Gastroesophageal sphincter (tissue), 4 donors: ENCODE results near the gene TMEM175. TPM values are rescaled to one million over a fixed set of nuclear protein-coding genes. Genes with fewer than 3 reads are reported as not detected.

Experiments used
- ATAC-seq: fragments of 150-250 bp; one replicate; pipeline ENCODE4 v1.9.1; 2016; ENCODE audit warnings: mild to moderate bottlenecking, moderate library complexity
- H3K27ac ChIP-seq, 4 donors: fragments of 200-600 bp; sonication (generic) in 3 of 4; 1 replicate in 3 of 4; 2 replicates in 1 of 4; pipeline ENCODE4 v1.5.1; 2016 to 2019
- H3K27me3 ChIP-seq: fragments of 200-600 bp; sonication (generic); one replicate; pipeline ENCODE4 v1.5.1; 2019
- H3K36me3 ChIP-seq, 2 donors: fragments of 200-600 bp; sonication (generic); one replicate each; pipeline ENCODE4 v1.5.1; 2019; ENCODE audit warnings: control low read depth in 1 of 2
- H3K4me1 ChIP-seq, 3 donors: fragments of 200-600 bp; sonication (generic); 1 replicate in 2 of 3; 2 replicates in 1 of 3; pipeline ENCODE4 v1.5.1; 2016 to 2019; ENCODE audit warnings: control low read depth in 2 of 3
- H3K4me3 ChIP-seq, 2 donors: fragments of 200-600 bp; sonication (generic); one replicate each; pipeline ENCODE4 v1.5.1; 2019; ENCODE audit warnings: mild to moderate bottlenecking in 1 of 2, moderate library complexity in 1 of 2
- H3K9me3 ChIP-seq, 3 donors: fragments of 200-600 bp; sonication (generic); one replicate each; pipeline ENCODE4 v1.5.1; 2017 to 2019; ENCODE audit warnings: control low read depth in 2 of 3
- CTCF ChIP-seq, 4 experiments: fragments of 200-600 bp in 2 of 4; fragments of 450-650 bp in 2 of 4; sonication (generic) in 1 of 4; IDR thresholded peaks; one replicate each; pipeline ENCODE4 v1.5.1; 2017 to 2019; ENCODE audit warnings: antibody characterized with exemption in 4 of 4, mild to moderate bottlenecking in 2 of 4, moderate library complexity in 2 of 4
- EP300 ChIP-seq: sonication (generic); formaldehyde crosslinking; IDR thresholded peaks from one replicate; pipeline ENCODE4 v1.6.1; 2017; ENCODE audit warnings: antibody characterized with exemption, mild to moderate bottlenecking
- POLR2A ChIP-seq, 2 donors: fragments of 450-650 bp; IDR thresholded peaks; one replicate each; pipeline ENCODE4 v1.6.1; 2017; ENCODE audit warnings: antibody characterized with exemption in 2 of 2, mild to moderate bottlenecking in 2 of 2, moderate library complexity in 1 of 2
- POLR2AphosphoS5 ChIP-seq: sonication (generic); formaldehyde crosslinking; IDR thresholded peaks from one replicate; pipeline ENCODE4 v1.6.1; 2017; ENCODE audit warnings: antibody characterized with exemption
- WGBS, 2 donors: methylation state at CpG; one replicate each; pipeline ENCODE4 v1.1.5; 2018; ENCODE audit warnings: low coverage in 1 of 2; 5-methylcytosine and 5-hydroxymethylcytosine counted together
- total RNA-seq, 4 donors: library from RNA; depleted of rRNA; stranded (reverse); fragments of >200 nt; gene quantifications; one replicate each; pipeline ENCODE4 v1.1.0, GENCODE V29; 2016

TMEM175 gene
- total RNA-seq, 4 donors from 2014 or later, result 21.7 to 40.3 (median 24.2) TPM

- WGBS, 2 donors, result 89 to 92% methylated on average over 17 to 19 of the region's 24 CpGs
- no peaks in the 10 kb centered on the region for H3K4me1 ChIP-seq
- H3K27me3 ChIP-seq, result no peaks in the 10 kb centered on the region
- H3K27ac ChIP-seq, result no peak overlapping the region
- H3K9me3 ChIP-seq, result no peaks in the 10 kb centered on the region
- H3K4me3 ChIP-seq, result no peak overlapping the region
- no peak for ATAC-seq
- peaks cover 0 to 100% of the 10 kb centered on the region in 2 donors for H3K36me3 ChIP-seq
- TF ChIP-seq CTCF (IDR thresholded peaks at IDR 0.05) (no peak), EP300 (no peak), POLR2A (IDR thresholded peaks at IDR 0.05) (no peak), POLR2AphosphoS5 (no peak)
Measured at GRCh38 chr4:884896-885295, 47.4 kb upstream of the TMEM175 start.

GRCh38 chr4:885353-885752, 46.9 kb upstream of the TMEM175 start:
- no peaks in the 10 kb centered on the region for H3K9me3 ChIP-seq
- no peaks in the 10 kb centered on the region for H3K4me1 ChIP-seq
- H3K27me3 ChIP-seq, result no peaks in the 10 kb centered on the region
- H3K36me3 ChIP-seq, result peaks cover 0 to 100% of the 10 kb centered on the region in 2 donors
- 85 to 100% methylated on average over 1 to 4 of the region's 10 CpGs for WGBS, 2 donors
- ATAC-seq, result no peak
- H3K4me3 ChIP-seq, result no peak overlapping the region
- H3K27ac ChIP-seq, result no peak overlapping the region
- no peak for TF ChIP-seq EP300
- TF ChIP-seq CTCF (IDR thresholded peaks at IDR 0.05), result no peak
- TF ChIP-seq POLR2AphosphoS5, result no peak
- TF ChIP-seq POLR2A (IDR thresholded peaks at IDR 0.05), result no peak

- ATAC-seq, result no peak
- no peaks in the 10 kb centered on the region for H3K27me3 ChIP-seq
- TF ChIP-seq CTCF (IDR thresholded peaks at IDR 0.05) (no peak), POLR2AphosphoS5 (no peak), POLR2A (IDR thresholded peaks at IDR 0.05) (no peak)
- H3K4me3 ChIP-seq, result no peak overlapping the region
- no peak overlapping the region for H3K27ac ChIP-seq
- H3K4me1 ChIP-seq, result no peaks in the 10 kb centered on the region
- H3K36me3 ChIP-seq, result peaks cover 0 to 100% of the 10 kb centered on the region in 2 donors
- H3K9me3 ChIP-seq, result no peaks in the 10 kb centered on the region
- WGBS, 2 donors, result 64 to 71% methylated on average over 4 of the region's 9 CpGs
Measured at GRCh38 chr4:886244-886643, 46.0 kb upstream of the TMEM175 start.

- H3K4me3 ChIP-seq, result no peak overlapping the region
- TF ChIP-seq POLR2AphosphoS5 (no peak), EP300 (no peak), POLR2A (IDR thresholded peaks at IDR 0.05) (no peak), CTCF (IDR thresholded peaks at IDR 0.05) (no peak)
- no peak overlapping the region for H3K27ac ChIP-seq
- ATAC-seq, result no peak
- no peaks in the 10 kb centered on the region for H3K27me3 ChIP-seq
- H3K9me3 ChIP-seq, result no peaks in the 10 kb centered on the region
- H3K4me1 ChIP-seq, result no peaks in the 10 kb centered on the region
- 93 to 94% methylated on average over 31 to 52 of the region's 63 CpGs for WGBS, 2 donors
- H3K36me3 ChIP-seq, result peaks cover 0 to 100% of the 10 kb centered on the region in 2 donors
Measured at GRCh38 chr4:887034-887763, 45.1 kb upstream of the TMEM175 start.

- H3K4me3 ChIP-seq, result no peak overlapping the region
- 57 to 75% methylated on average over 3 to 5 of the region's 23 CpGs for WGBS, 2 donors
- peaks cover 0 to 100% of the 10 kb centered on the region in 2 donors for H3K36me3 ChIP-seq
- ATAC-seq, result no peak
- no peaks in the 10 kb centered on the region for H3K9me3 ChIP-seq
- H3K4me1 ChIP-seq, result no peaks in the 10 kb centered on the region
- H3K27me3 ChIP-seq, result no peaks in the 10 kb centered on the region
- TF ChIP-seq CTCF (IDR thresholded peaks at IDR 0.05), result no peak
- TF ChIP-seq POLR2AphosphoS5, result no peak
- TF ChIP-seq POLR2A (IDR thresholded peaks at IDR 0.05), result no peak
- TF ChIP-seq EP300, result no peak
- H3K27ac ChIP-seq, result no peak overlapping the region
Measured at GRCh38 chr4:888029-888428, 44.2 kb upstream of the TMEM175 start.
